Left lung (tissue), 10 donors: ENCODE data around the gene FCHSD2. TPM values are rescaled to one million over a fixed set of nuclear protein-coding genes. Genes with fewer than 3 reads are reported as not detected.

ENCODE experiments used
- ATAC-seq: fragments of 200-7000 bp; cut with Tn5 transposase; one replicate; pipeline ENCODE4 v1.9.1; 2020; ENCODE audit warnings: moderate library complexity
- DNase-seq, 4 donors: peaks; one replicate each; pipeline ENCODE4 v3.0.0-alpha.2; 2013 to 2020
- H3K27ac ChIP-seq, 2 donors: fragments of 200-600 bp; sonication (generic) in 1 of 2; one replicate each; pipeline versions ENCODE4 v1.5.0 to v1.8.0; 2020 to 2021
- H3K27me3 ChIP-seq, 2 donors: fragments of 200-600 bp; sonication (generic) in 1 of 2; one replicate each; pipeline versions ENCODE4 v1.5.0 to v1.8.0; 2020 to 2021
- H3K36me3 ChIP-seq, 2 donors: fragments of 200-600 bp; sonication (generic) in 1 of 2; one replicate each; pipeline versions ENCODE4 v1.5.0 to v1.8.0; 2020 to 2021
- H3K4me1 ChIP-seq, 2 donors: fragments of 200-600 bp; one replicate each; pipeline ENCODE4 v1.8.0; 2021
- H3K4me3 ChIP-seq, 2 donors: fragments of 200-600 bp; sonication (generic) in 1 of 2; one replicate each; pipeline versions ENCODE4 v1.5.0 to v1.8.0; 2020 to 2021; ENCODE audit warnings: mild to moderate bottlenecking in 1 of 2
- H3K9me3 ChIP-seq, 2 donors: fragments of 200-600 bp; sonication (generic) in 1 of 2; one replicate each; pipeline versions ENCODE4 v1.5.0 to v1.8.0; 2020 to 2021
- intact Hi-C, 2 donors: fragments of 100-400 bp; cut with DNase I; formaldehyde crosslinking; loops; one replicate each; pipeline versions ENCODE4 v1.11.2 to v1.14.2; 2022
- polyA plus RNA-seq, 6 donors: library from polyadenylated mRNA; unstranded; fragments of 120-200 nt; gene quantifications; one replicate each; pipeline ENCODE4 v1.2.1, GENCODE V29; 2013; ENCODE audit not compliant: insufficient read length in 6 of 6
- total RNA-seq, 2 donors: library from RNA; stranded (reverse); fragmentation: NEBNext Ultra II Directional; extraction: Animal tissue kit (Norgen Biotek cat#: 25700); gene quantifications; one replicate each; pipeline ENCODE4 v1.2.1, GENCODE V29; 2021
- TF ChIP-seq, protein P1 (sequence below), 2 donors: fragments of 200-600 bp; sonication (generic) in 1 of 2; IDR thresholded peaks; one replicate each; pipeline versions ENCODE4 v1.5.0 to v1.8.0; 2021; ENCODE audit warnings: antibody characterized with exemption in 2 of 2
- donor health status: DM: no; HTN: yes; CAD: no.
- donor health status: DM: no; HTN: no; CAD: no.

The FCHSD2 gene
- total and polyA plus RNA-seq, 8 donors = 46.2 to 58.2 (median 48.5) TPM

DNA sequence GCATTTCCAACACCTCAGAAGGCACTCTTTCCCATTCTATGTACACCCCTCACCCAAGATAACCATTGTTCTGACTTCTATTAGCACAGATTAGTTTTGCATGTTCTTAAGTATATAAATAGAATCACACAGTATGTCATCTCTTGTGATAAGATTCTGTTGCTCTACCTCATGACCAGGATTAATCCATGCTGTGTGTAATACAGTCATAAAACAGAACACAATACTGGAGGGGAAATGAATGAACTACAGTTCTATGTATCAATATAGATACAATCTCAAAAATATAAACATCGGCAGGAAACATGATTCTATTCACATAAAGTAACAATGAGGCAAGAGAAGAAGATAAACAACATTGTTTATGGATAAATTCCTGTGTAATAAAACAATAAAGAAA lies 176.4 kb downstream of the FCHSD2 start:
- Histone ChIP-seq H3K27me3 (no peaks in the 10 kb centered on the region), H3K4me3 (no peak overlapping the region), H3K36me3 (no peaks in the 10 kb centered on the region), H3K9me3 (no peaks in the 10 kb centered on the region), H3K4me1 (peaks cover 0 to 30% of the 10 kb centered on the region in 2 donors), H3K27ac (peak overlapping the region in 1 of 2 donors; percentile 39)
- ATAC-seq = no peak
- no peak for DNase-seq
- intact Hi-C loops = no loop called here
- TF ChIP-seq, protein P1, sequence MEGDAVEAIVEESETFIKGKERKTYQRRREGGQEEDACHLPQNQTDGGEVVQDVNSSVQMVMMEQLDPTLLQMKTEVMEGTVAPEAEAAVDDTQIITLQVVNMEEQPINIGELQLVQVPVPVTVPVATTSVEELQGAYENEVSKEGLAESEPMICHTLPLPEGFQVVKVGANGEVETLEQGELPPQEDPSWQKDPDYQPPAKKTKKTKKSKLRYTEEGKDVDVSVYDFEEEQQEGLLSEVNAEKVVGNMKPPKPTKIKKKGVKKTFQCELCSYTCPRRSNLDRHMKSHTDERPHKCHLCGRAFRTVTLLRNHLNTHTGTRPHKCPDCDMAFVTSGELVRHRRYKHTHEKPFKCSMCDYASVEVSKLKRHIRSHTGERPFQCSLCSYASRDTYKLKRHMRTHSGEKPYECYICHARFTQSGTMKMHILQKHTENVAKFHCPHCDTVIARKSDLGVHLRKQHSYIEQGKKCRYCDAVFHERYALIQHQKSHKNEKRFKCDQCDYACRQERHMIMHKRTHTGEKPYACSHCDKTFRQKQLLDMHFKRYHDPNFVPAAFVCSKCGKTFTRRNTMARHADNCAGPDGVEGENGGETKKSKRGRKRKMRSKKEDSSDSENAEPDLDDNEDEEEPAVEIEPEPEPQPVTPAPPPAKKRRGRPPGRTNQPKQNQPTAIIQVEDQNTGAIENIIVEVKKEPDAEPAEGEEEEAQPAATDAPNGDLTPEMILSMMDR (IDR thresholded peaks at IDR 0.05) = no peak

DNA sequence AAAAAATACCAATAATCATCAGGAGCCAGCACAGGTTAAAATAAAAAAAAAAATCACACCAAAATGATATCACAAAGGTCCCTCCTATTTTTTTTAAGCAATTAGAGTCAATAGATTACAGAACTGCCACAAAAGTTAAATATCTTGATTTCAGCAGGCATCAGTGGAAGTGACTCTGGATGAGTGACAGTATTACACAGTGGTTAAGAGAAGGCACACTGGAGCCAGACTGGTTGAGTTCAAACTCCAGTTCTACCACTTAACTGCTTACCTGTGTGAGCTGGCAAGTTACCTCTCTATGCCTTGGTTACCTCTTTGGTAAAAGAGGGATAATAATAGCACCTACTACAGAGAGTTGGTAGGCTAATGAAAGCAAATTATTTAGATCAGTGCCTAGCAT lies 179.4 kb downstream of the FCHSD2 start:
- H3K36me3 ChIP-seq = no peaks in the 10 kb centered on the region
- H3K27ac ChIP-seq = no peak overlapping the region
- ATAC-seq (no peak), DNase-seq (no peak)
- no peak overlapping the region for H3K4me3 ChIP-seq
- peaks cover 0 to 13% of the 10 kb centered on the region in 2 donors for H3K4me1 ChIP-seq
- no peaks in the 10 kb centered on the region for H3K27me3 ChIP-seq
- TF ChIP-seq, protein P1 (IDR thresholded peaks at IDR 0.05) = no peak
- intact Hi-C loops = no loop called here
- H3K9me3 ChIP-seq = no peaks in the 10 kb centered on the region

GRCh38 chr11:72962084-72962483 lies 180.0 kb downstream of the FCHSD2 start:
- peak overlapping the region in 1 of 2 donors; percentile 16 for H3K27ac ChIP-seq
- DNase-seq = no peak
- intact Hi-C loops = no loop called here
- no peaks in the 10 kb centered on the region for H3K36me3 ChIP-seq
- peaks cover 0 to 13% of the 10 kb centered on the region in 2 donors for H3K4me1 ChIP-seq
- no peaks in the 10 kb centered on the region for H3K9me3 ChIP-seq
- no peak overlapping the region for H3K4me3 ChIP-seq
- peak; percentile 23 for ATAC-seq
- TF ChIP-seq, protein P1 (IDR thresholded peaks at IDR 0.05) = no peak
- H3K27me3 ChIP-seq = no peaks in the 10 kb centered on the region

DNA sequence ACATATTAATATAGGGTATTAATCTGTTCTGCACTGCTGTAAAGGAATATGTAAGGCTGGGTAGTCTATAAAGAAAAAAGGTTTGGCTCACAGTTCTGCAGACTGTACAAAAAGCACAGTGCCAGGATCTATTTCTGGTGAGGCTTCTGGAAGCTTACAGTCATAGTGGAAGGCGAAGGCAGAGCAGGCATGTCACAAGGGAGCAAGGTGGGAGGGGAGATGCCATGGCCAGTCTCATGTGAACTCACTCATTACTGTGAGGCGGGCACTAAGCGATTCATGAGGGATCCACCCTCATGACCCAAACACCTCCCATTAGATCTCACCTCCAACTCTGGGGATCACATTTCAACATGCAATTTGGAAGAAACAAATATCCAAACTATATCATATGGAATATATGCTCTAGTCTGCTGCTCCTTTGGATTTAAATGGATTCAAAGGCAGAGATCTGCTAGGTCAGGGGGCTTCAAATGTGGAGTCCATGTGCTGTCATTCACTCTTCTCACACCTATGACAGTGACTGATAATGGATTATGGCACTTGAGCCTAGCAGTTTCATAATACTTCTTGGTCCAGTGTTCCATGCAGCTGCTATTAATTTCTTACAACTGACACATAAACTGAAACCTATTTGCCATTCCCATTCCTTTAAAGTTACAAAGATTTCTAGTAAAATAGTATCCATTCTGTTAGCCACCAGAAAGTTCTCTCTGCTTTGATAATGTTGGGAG lies 182.0 kb downstream of the FCHSD2 start:
- Histone ChIP-seq H3K27me3 (no peaks in the 10 kb centered on the region), H3K4me1 (peaks cover 0 to 28% of the 10 kb centered on the region in 2 donors), H3K27ac (no peak overlapping the region), H3K36me3 (no peaks in the 10 kb centered on the region), H3K9me3 (no peaks in the 10 kb centered on the region), H3K4me3 (no peak overlapping the region)
- DNase-seq = no peak
- TF ChIP-seq, protein P1 (IDR thresholded peaks at IDR 0.05) = no peak
- ATAC-seq = no peak
- intact Hi-C loops = no loop called here

DNA sequence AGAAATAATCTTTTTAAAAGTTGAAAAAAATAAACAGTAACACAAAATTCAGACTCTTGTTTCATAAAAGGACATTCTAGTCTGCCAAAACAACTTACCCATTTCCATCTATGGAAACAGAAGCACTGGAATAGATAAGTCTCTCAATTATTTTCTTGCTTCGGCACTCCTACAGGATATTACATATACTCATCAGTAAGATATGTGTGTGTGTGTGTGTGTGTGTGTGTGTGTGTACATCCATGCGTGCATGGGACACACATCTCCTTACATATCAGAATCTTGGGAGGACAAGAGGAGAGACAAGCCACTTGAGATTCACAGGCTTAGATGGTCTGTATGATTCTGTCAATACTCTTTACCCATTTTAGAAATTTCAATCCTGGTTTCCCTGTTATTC lies 183.3 kb downstream of the FCHSD2 start:
- ATAC-seq (no peak), DNase-seq (no peak)
- H3K27me3 ChIP-seq = no peaks in the 10 kb centered on the region
- H3K27ac ChIP-seq = no peak overlapping the region
- H3K36me3 ChIP-seq = no peaks in the 10 kb centered on the region
- TF ChIP-seq, protein P1 (IDR thresholded peaks at IDR 0.05) = no peak
- no peaks in the 10 kb centered on the region for H3K9me3 ChIP-seq
- H3K4me3 ChIP-seq = no peak overlapping the region
- intact Hi-C loops = no loop called here
- peaks cover 0 to 33% of the 10 kb centered on the region in 2 donors for H3K4me1 ChIP-seq
